ENCODE results near the gene GNA14. TPM values are rescaled to one million over a fixed set of nuclear protein-coding genes. Genes with fewer than 3 reads are reported as not detected.

GNA14 gene
- total RNA-seq, 1 experiment from 2014 or later = 1.2 TPM

DNA sequence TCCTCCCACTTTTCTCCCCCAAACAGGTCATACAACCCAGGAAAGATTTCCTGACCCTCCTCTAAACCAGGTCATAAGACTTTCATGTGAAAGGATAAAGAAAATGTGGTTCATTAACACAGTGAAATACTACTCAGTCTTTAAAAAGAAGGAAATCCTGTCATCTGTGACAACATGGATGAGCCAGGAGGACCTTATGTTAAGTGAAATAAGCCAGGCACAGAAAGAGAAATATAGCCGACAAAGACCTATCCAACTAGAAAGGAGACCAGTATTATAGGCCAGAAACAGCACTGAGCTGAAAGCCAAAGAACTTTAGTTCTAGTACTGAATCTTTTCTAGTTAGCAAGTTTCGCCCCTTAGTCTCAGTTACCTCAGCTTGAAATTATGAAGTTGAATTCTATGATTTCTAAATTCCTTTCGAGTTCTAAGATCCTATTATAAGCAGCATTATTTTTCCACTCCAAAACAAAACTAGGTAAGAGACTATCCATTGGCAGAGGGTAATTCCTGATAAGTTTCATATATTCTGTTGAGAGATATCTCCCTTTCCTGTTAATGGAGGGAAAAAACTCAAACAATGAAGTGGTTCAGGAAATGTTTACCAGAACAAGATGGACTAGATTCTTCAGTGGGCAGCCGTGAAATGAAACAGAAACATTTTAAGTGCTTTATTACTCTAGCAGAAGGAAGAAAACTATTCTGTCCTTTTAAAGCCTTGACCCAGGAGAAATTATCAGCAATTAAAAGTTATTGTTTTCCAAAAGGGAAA lies 42.5 kb downstream of the GNA14 start:
- Histone ChIP-seq H3K27me3 (ENCODE audit: low read length) (no peaks in the 10 kb centered on the region), H3K79me2 (ENCODE audit: low read length) (no peaks in the 10 kb centered on the region), H3K36me3 (ENCODE audit: low read depth, low read length) (no peaks in the 10 kb centered on the region), H3K9me2 (replicated peaks; ENCODE audit: low read length) (no peaks in the 10 kb centered on the region), H4K20me1 (ENCODE audit: low read length) (no peaks in the 10 kb centered on the region), H3K9me3 (ENCODE audit: low read length) (no peaks in the 10 kb centered on the region), H2AFZ (ENCODE audit: low read length) (no peak overlapping the region), H3F3A (ENCODE audit: low read length, unreplicated experiment) (no peaks in the 10 kb centered on the region), H3K4me2 (ENCODE audit: low read length) (no peak overlapping the region), H3K4me1 (ENCODE audit: insufficient read depth, low read length) (peaks cover 3% of the 10 kb centered on the region; the same call in 1 of the 2 replicates), H3K4me3 (ENCODE audit: low read length) (no peak overlapping the region), H3K27ac (ENCODE audit: low read length) (no peak overlapping the region), H3K9ac (ENCODE audit: low read length) (no peak overlapping the region)
- POLR2A ChIA-PET (ENCODE audit: unreplicated experiment) = no interaction called here
- no peak for TF ChIP-seq EZH2phosphoT487 (IDR thresholded peaks at IDR 0.05; ENCODE audit: borderline replicate concordance, low read length)
- no peak for DNase-seq
- intact Hi-C loops (cut with micrococcal nuclease) = no loop called here
- no peak for ATAC-seq
- CTCF ChIA-PET = no interaction called here
- no TSS peak for BruUV-seq (replicated peaks)

DNA sequence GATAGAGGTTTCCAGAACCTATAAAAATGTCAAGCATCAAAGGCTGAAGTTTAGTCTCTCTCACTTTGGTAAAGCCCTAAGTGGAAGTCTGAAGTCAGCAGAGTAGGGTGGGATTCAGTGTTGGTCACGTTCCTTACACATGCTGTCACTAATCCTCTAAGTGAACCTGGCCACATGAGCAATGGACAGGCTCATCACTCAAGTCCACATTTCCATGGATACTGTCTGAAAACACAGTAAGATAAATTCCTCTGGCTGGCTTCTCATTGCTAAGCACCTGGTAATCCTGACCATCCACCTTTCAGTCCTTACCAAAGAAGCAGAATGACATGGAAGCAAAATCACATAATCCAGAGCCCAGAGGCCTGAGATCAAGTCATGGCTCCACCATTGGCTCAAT lies 43.8 kb downstream of the GNA14 start:
- Histone ChIP-seq H3K79me2 (ENCODE audit: low read length) (no peaks in the 10 kb centered on the region), H3K4me2 (ENCODE audit: low read length) (no peak overlapping the region), H3K9me2 (replicated peaks; ENCODE audit: low read length) (no peaks in the 10 kb centered on the region), H2AFZ (ENCODE audit: low read length) (no peak overlapping the region), H3K27me3 (ENCODE audit: low read length) (no peaks in the 10 kb centered on the region), H3K27ac (ENCODE audit: low read length) (no peak overlapping the region), H3K36me3 (ENCODE audit: low read depth, low read length) (no peaks in the 10 kb centered on the region), H3K9ac (ENCODE audit: low read length) (no peak overlapping the region), H3F3A (ENCODE audit: low read length, unreplicated experiment) (no peaks in the 10 kb centered on the region), H3K4me1 (ENCODE audit: insufficient read depth, low read length) (peaks cover 3% of the 10 kb centered on the region; the same call in 1 of the 2 replicates), H4K20me1 (ENCODE audit: low read length) (no peaks in the 10 kb centered on the region), H3K9me3 (ENCODE audit: low read length) (no peaks in the 10 kb centered on the region), H3K4me3 (ENCODE audit: low read length) (no peak overlapping the region)
- no TSS peak for BruUV-seq (replicated peaks)
- CTCF ChIA-PET = no interaction called here
- ATAC-seq = no peak
- TF ChIP-seq EZH2phosphoT487 (IDR thresholded peaks at IDR 0.05; ENCODE audit: borderline replicate concordance, low read length) (no peak), EZH2 (IDR thresholded peaks at IDR 0.05; ENCODE audit: low read length, unreplicated experiment) (no peak)
- TF ChIP-seq, protein P1, sequence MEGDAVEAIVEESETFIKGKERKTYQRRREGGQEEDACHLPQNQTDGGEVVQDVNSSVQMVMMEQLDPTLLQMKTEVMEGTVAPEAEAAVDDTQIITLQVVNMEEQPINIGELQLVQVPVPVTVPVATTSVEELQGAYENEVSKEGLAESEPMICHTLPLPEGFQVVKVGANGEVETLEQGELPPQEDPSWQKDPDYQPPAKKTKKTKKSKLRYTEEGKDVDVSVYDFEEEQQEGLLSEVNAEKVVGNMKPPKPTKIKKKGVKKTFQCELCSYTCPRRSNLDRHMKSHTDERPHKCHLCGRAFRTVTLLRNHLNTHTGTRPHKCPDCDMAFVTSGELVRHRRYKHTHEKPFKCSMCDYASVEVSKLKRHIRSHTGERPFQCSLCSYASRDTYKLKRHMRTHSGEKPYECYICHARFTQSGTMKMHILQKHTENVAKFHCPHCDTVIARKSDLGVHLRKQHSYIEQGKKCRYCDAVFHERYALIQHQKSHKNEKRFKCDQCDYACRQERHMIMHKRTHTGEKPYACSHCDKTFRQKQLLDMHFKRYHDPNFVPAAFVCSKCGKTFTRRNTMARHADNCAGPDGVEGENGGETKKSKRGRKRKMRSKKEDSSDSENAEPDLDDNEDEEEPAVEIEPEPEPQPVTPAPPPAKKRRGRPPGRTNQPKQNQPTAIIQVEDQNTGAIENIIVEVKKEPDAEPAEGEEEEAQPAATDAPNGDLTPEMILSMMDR (conservative IDR thresholded peaks at IDR 0.05; ENCODE audit: low read depth, low read length) = no peak
- POLR2A ChIA-PET (ENCODE audit: unreplicated experiment) = no interaction called here
- no peak for DNase-seq
- intact Hi-C loops (cut with micrococcal nuclease) = no loop called here

DNA sequence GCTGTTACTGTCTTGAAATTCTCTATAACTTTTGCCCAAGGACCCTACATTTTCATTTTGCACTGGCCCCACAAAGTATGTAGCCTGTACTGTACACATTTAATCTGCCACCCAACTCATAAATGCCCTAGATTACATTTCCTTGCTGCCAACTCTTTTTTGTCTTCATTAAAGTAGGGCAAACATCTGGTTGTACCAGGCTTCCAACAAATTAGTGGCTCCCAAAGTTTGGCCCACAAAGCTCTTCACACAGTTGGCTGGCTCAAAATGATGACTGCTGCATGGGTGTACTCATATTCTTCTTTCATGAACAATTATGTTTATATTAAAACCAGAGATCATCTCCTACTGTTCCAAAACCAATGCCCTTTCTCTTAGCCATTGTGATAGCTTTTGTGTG lies 45.3 kb downstream of the GNA14 start:
- Histone ChIP-seq H3K4me2 (ENCODE audit: low read length) (no peak overlapping the region), H4K20me1 (ENCODE audit: low read length) (no peaks in the 10 kb centered on the region), H3K4me3 (ENCODE audit: low read length) (no peak overlapping the region), H3K9me2 (replicated peaks; ENCODE audit: low read length) (no peaks in the 10 kb centered on the region), H3F3A (ENCODE audit: low read length, unreplicated experiment) (no peaks in the 10 kb centered on the region), H3K9ac (ENCODE audit: low read length) (no peak overlapping the region), H2AFZ (ENCODE audit: low read length) (no peak overlapping the region), H3K79me2 (ENCODE audit: low read length) (no peaks in the 10 kb centered on the region), H3K9me3 (ENCODE audit: low read length) (no peaks in the 10 kb centered on the region), H3K4me1 (ENCODE audit: insufficient read depth, low read length) (peaks cover 3% of the 10 kb centered on the region; the same call in 1 of the 2 replicates), H3K27me3 (ENCODE audit: low read length) (no peaks in the 10 kb centered on the region), H3K27ac (ENCODE audit: low read length) (no peak overlapping the region), H3K36me3 (ENCODE audit: low read depth, low read length) (no peaks in the 10 kb centered on the region)
- intact Hi-C loops (cut with micrococcal nuclease) = no loop called here
- BruUV-seq (replicated peaks) = no TSS peak
- ATAC-seq (no peak), DNase-seq (no peak)
- CTCF ChIA-PET = no interaction called here
- POLR2A ChIA-PET (ENCODE audit: unreplicated experiment) = no interaction called here
- TF ChIP-seq EZH2phosphoT487 (IDR thresholded peaks at IDR 0.05; ENCODE audit: borderline replicate concordance, low read length) (no peak), EZH2 (IDR thresholded peaks at IDR 0.05; ENCODE audit: low read length, unreplicated experiment) (no peak)
- TF ChIP-seq, protein P1 (conservative IDR thresholded peaks at IDR 0.05; ENCODE audit: low read depth, low read length) = no peak

Data from PC-3 (cell line).